EH (cell line): ENCODE measurements around the gene SMC6.
A peak's percentile ranks its signal among the peaks of the same experiment; 100 is the strongest.

ENCODE experiments used
- DNase-seq: peaks from one replicate; pipeline ENCODE4 v3.0.0-alpha.2; 2015; ENCODE audit warnings: low read depth

SMC6 gene

GRCh38 chr2:17753803-17754663, at the start of gene SMC6, which contains the start of gene GEN1:
Gene SMC6 (minus strand): TSS chr2:17753810. CDS start chr2:17745946, 7,864 bp downstream.
Gene GEN1 (plus strand): TSS chr2:17754138. CDS start chr2:17759944, 5,806 bp downstream.
- DNase-seq = peak; percentile 92

GRCh38 chr2:17800693-17801458, 47.3 kb upstream of the SMC6 start:
- no peak for DNase-seq

- no peak for DNase-seq
Observed at GRCh38 chr2:17800219-17800618, 46.6 kb upstream of the SMC6 start.

GRCh38 chr2:17799301-17800120, 45.9 kb upstream of the SMC6 start:
- DNase-seq = no peak

GRCh38 chr2:17798338-17798737, 44.7 kb upstream of the SMC6 start:
- no peak for DNase-seq

GRCh38 chr2:17795309-17795708, 41.7 kb upstream of the SMC6 start:
- no peak for DNase-seq

- peak; percentile 16 for DNase-seq
Observed at GRCh38 chr2:17793803-17794354, 40.3 kb upstream of the SMC6 start.

GRCh38 chr2:17793296-17793695, 39.7 kb upstream of the SMC6 start:
- no peak for DNase-seq

GRCh38 chr2:17792515-17792914, 38.9 kb upstream of the SMC6 start:
- DNase-seq = no peak

GRCh38 chr2:17791817-17792130, 38.2 kb upstream of the SMC6 start:
- no peak for DNase-seq

GRCh38 chr2:17791121-17791816, 37.7 kb upstream of the SMC6 start:
- peak; percentile 84 for DNase-seq

- DNase-seq = no peak
Observed at GRCh38 chr2:17790536-17790935, 36.9 kb upstream of the SMC6 start.

- DNase-seq = no peak
Observed at GRCh38 chr2:17788773-17789172, 35.2 kb upstream of the SMC6 start.

GRCh38 chr2:17786727-17787126, 33.1 kb upstream of the SMC6 start:
- no peak for DNase-seq

GRCh38 chr2:17781482-17781881, 27.9 kb upstream of the SMC6 start:
- DNase-seq = no peak

GRCh38 chr2:17780546-17780945, 26.9 kb upstream of the SMC6 start:
- no peak for DNase-seq

- no peak for DNase-seq
Observed at GRCh38 chr2:17772532-17772931, 18.9 kb upstream of the SMC6 start.

GRCh38 chr2:17771956-17772355, 18.3 kb upstream of the SMC6 start:
- no peak for DNase-seq

- DNase-seq = no peak
Observed at GRCh38 chr2:17768894-17769293, 15.3 kb upstream of the SMC6 start.

- DNase-seq = no peak
Observed at GRCh38 chr2:17765398-17765797, 11.8 kb upstream of the SMC6 start.

GRCh38 chr2:17763641-17764333, 10.2 kb upstream of the SMC6 start:
- no peak for DNase-seq
